Peyer's patch (tissue), 4 donors: ENCODE measurements around the gene ZCCHC3.

Experiments
- CTCF ChIP-seq, 6 experiments: fragments of 450-650 bp in 4 of 6; fragments of 200-600 bp in 2 of 6; sonication (generic) in 1 of 6; IDR thresholded peaks; one replicate each; pipeline ENCODE4 v1.5.1; 2017 to 2019; ENCODE audit warnings: antibody characterized with exemption in 6 of 6, mild to moderate bottlenecking in 3 of 6, moderate library complexity in 1 of 6
- POLR2A ChIP-seq, 2 donors: fragments of 450-650 bp; IDR thresholded peaks; one replicate each; pipeline ENCODE4 v1.5.1; 2017; ENCODE audit warnings: antibody characterized with exemption in 2 of 2, mild to moderate bottlenecking in 2 of 2, moderate library complexity in 2 of 2

- TF ChIP-seq CTCF (IDR thresholded peaks at IDR 0.05) (no peak), POLR2A (IDR thresholded peaks at IDR 0.05) (no peak)
These were observed 19.9 kb upstream of the ZCCHC3 start for GRCh38 chr20:277496-277781.
